Neural progenitor cell (in vitro differentiated cells): ENCODE measurements around the gene IRX2. TPM values are rescaled to one million over a fixed set of nuclear protein-coding genes. Genes with fewer than 3 reads are reported as not detected.
A peak's percentile ranks its signal among the peaks of the same experiment; 100 is the strongest.

Experiments used
- DNase-seq: peaks from one replicate; pipeline ENCODE4 v3.0.0-alpha.2; 2016; ENCODE audit warnings: low spot score
- H2AFZ ChIP-seq: fragments of 200-600 bp; sonication (generic); replicated peaks from 2 replicates; pipeline ENCODE4 v1.6.1; 2016; ENCODE audit warnings: antibody characterized with exemption
- H3F3A ChIP-seq: fragments of 200-600 bp; sonication (generic); 2 replicates; pipeline ENCODE4 v1.6.1; 2016; ENCODE audit warnings: antibody characterized with exemption, low read depth
- H3K27ac ChIP-seq: fragments of 200-600 bp; sonication (generic); 2 replicates; pipeline ENCODE4 v1.5.1; 2016; ENCODE audit warnings: mild to moderate bottlenecking
- H3K27me3 ChIP-seq: fragments of 200-600 bp; sonication (generic); 2 replicates; pipeline ENCODE4 v1.6.1; 2016; ENCODE audit warnings: mild to moderate bottlenecking, moderate library complexity
- H3K36me3 ChIP-seq: fragments of 200-600 bp; sonication (generic); 2 replicates; pipeline ENCODE4 v1.5.1; 2016
- H3K4me1 ChIP-seq: fragments of 200-600 bp; sonication (generic); 2 replicates; pipeline ENCODE4 v1.6.1; 2016; ENCODE audit warnings: mixed run types
- H3K4me2 ChIP-seq: fragments of 200-600 bp; sonication (generic); 2 replicates; pipeline ENCODE4 v1.6.1; 2016
- H3K4me3 ChIP-seq: fragments of 200-600 bp; sonication (generic); 2 replicates; pipeline ENCODE4 v1.5.1; 2016
- H3K79me2 ChIP-seq: fragments of 200-600 bp; sonication (generic); 2 replicates; pipeline ENCODE4 v1.6.1; 2016; ENCODE audit warnings: low read depth
- H3K9ac ChIP-seq: fragments of 200-600 bp; sonication (generic); 2 replicates; pipeline ENCODE4 v1.6.1; 2016
- H3K9me3 ChIP-seq: fragments of 200-600 bp; sonication (generic); 2 replicates; pipeline ENCODE4 v1.5.1; 2016; ENCODE audit warnings: low read depth
- H4K20me1 ChIP-seq: fragments of 200-600 bp; sonication (generic); 2 replicates; pipeline ENCODE4 v1.6.1; 2016; ENCODE audit warnings: low read depth
- H3K27ac Mint-ChIP-seq: 3 replicates; pipeline ENCODE4 v1.8.0; 2021; ENCODE audit warnings: mixed read lengths
- H3K27me3 Mint-ChIP-seq: 2 replicates; pipeline ENCODE4 v1.8.0; 2022; ENCODE audit warnings: low read depth, mild to moderate bottlenecking, inconsistent platforms, moderate library complexity, mixed read lengths; ENCODE audit not compliant: insufficient read depth
- H3K36me3 Mint-ChIP-seq: 3 replicates; pipeline ENCODE4 v1.8.0; 2021; ENCODE audit warnings: mixed read lengths
- H3K4me1 Mint-ChIP-seq: 3 replicates; pipeline ENCODE4 v1.8.0; 2021; ENCODE audit warnings: mixed read lengths
- H3K4me3 Mint-ChIP-seq: 3 replicates; pipeline ENCODE4 v1.8.0; 2021; ENCODE audit warnings: mild to moderate bottlenecking, moderate library complexity, mixed read lengths
- H3K9me3 Mint-ChIP-seq: 3 replicates; pipeline ENCODE4 v1.8.0; 2020; ENCODE audit warnings: mixed read lengths
- CTCF ChIP-seq: fragments of 200-600 bp; sonication (generic); IDR thresholded peaks from 2 replicates; pipeline ENCODE4 v1.5.1; 2017; ENCODE audit warnings: antibody characterized with exemption, mild to moderate bottlenecking
- EZH2 ChIP-seq: fragments of 200-600 bp; sonication (generic); IDR thresholded peaks from 2 replicates; pipeline ENCODE4 v1.6.1; 2017; ENCODE audit warnings: antibody characterized with exemption, mild to moderate bottlenecking, moderate library complexity
- EZH2phosphoT487 ChIP-seq: fragments of 200-600 bp; sonication (generic); IDR thresholded peaks from 2 replicates; pipeline ENCODE4 v1.6.1; 2017; ENCODE audit warnings: antibody characterized with exemption
- total RNA-seq: library from RNA; depleted of rRNA; stranded (reverse); fragments of >200 nt; gene quantifications from 2 replicates; pipeline ENCODE4 v1.2.3, GENCODE V29; 2015; ENCODE audit warnings: low replicate concordance

The IRX2 gene
- total RNA-seq, 1 donor from 2014 or later: 13.7 TPM

DNA sequence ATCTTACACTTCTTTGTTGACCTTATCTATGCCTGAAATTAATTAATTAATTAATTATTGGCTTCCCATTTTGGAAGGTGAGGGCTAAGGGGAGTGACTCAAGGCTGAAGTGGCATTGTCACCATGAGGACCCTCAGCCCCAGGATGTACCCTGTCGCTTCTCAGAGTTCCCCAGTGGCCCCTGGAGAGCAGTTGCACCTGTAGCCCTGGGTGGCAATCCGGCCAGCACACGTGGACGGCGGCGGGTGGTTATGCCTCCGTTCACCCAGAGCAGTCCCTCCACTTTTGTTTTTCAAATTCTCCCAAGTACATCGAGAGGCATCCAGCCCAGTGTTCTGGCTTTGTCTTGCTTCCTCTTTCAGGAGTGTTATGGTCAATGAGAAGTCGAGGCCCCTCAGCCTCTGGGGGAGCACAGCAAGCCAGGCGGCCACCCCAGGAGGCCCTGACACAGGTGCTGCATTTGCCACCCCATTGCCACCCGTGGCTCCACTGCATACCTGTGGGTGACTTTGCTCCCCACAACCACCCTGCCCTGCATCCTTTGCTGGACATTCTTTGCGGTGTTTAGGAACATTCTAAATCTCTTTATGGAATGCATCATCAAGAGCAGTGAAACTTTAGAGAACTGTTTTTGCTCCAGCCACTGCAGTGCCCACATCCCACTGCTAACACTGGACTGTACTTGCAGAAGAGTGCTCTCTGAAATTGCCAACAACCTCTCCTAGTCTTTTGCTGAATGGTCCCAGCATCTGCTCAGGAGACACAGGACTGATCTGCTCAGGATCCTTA lies 11.5 kb upstream of the IRX2 start:
- no peaks in the 10 kb centered on the region for H3K9me3 ChIP-seq
- no peak for DNase-seq
- peaks cover 9% of the 10 kb centered on the region for H3K27me3 ChIP-seq
- H3K9me3 Mint-ChIP-seq: no peaks in the 10 kb centered on the region
- H3K4me1 ChIP-seq: no peaks in the 10 kb centered on the region
- no peak overlapping the region for H3K27ac Mint-ChIP-seq
- H3K4me2 ChIP-seq: no peak overlapping the region
- no peak overlapping the region for H3K9ac ChIP-seq
- H3K36me3 ChIP-seq: no peaks in the 10 kb centered on the region
- H3K27me3 Mint-ChIP-seq: peaks cover 7% of the 10 kb centered on the region
- TF ChIP-seq EZH2phosphoT487 (no peak), CTCF (no peak), EZH2 (no peak)
- no peak overlapping the region for H3K4me3 Mint-ChIP-seq
- H3F3A ChIP-seq: no peaks in the 10 kb centered on the region
- H2AFZ ChIP-seq: no peak overlapping the region
- no peak overlapping the region for H3K27ac ChIP-seq
- H3K36me3 Mint-ChIP-seq: no peaks in the 10 kb centered on the region
- no peaks in the 10 kb centered on the region for H4K20me1 ChIP-seq
- no peak overlapping the region for H3K4me3 ChIP-seq
- H3K79me2 ChIP-seq: no peaks in the 10 kb centered on the region
- H3K4me1 Mint-ChIP-seq: peaks cover 17% of the 10 kb centered on the region

DNA sequence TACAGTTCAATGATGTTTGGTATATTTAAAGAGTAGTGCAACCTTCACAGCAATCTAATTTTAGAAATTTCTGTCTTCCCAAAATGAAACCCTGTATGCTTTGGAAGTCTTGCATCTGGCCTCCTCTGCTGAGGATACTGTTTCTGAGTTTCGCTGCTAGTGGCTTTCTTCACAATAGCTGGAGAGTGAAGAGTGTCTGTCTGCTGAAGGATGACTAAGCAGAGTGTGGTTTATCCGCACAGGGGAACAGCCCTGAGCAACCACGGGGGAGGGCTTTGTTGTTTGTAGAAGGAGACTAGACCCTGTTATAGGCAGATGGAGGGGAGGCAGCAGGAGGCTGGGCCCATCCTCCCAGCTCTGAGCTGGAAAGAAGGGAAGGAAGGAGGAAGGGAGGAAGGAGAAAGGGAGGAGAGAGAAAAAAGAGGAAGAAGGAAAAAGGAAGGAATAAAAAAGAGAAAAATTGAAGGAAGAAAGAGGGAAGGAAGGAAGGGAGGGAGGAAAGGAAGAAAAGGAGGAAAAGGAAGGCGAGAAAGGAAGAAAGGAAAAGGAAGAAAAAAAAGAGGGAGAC lies 10.5 kb upstream of the IRX2 start:
- Histone ChIP-seq H3K27ac (no peak overlapping the region), H3K36me3 (no peaks in the 10 kb centered on the region), H3K4me1 (no peaks in the 10 kb centered on the region), H3K9me3 (no peaks in the 10 kb centered on the region), H3K4me3 (no peak overlapping the region), H3K79me2 (no peaks in the 10 kb centered on the region), H3K9ac (no peak overlapping the region), H2AFZ (peak overlapping the region; percentile 18), H3F3A (no peaks in the 10 kb centered on the region), H3K4me2 (no peak overlapping the region), H4K20me1 (no peaks in the 10 kb centered on the region), H3K27me3 (peaks cover 18% of the 10 kb centered on the region)
- H3K9me3 Mint-ChIP-seq: no peaks in the 10 kb centered on the region
- peaks cover 13% of the 10 kb centered on the region for H3K27me3 Mint-ChIP-seq
- TF ChIP-seq EZH2 (no peak), EZH2phosphoT487 (no peak), CTCF (no peak)
- DNase-seq: no peak
- H3K36me3 Mint-ChIP-seq: no peaks in the 10 kb centered on the region
- peaks cover 24% of the 10 kb centered on the region for H3K4me1 Mint-ChIP-seq
- H3K27ac Mint-ChIP-seq: peak overlapping the region; percentile 9
- no peak overlapping the region for H3K4me3 Mint-ChIP-seq

GRCh38 chr5:2759696-2760461 lies 8.4 kb upstream of the IRX2 start:
- Histone ChIP-seq H3K27ac (no peak overlapping the region), H3K4me1 (peaks cover 9% of the 10 kb centered on the region), H3K36me3 (no peaks in the 10 kb centered on the region), H3K4me2 (no peak overlapping the region), H3F3A (peaks cover 16% of the 10 kb centered on the region), H3K4me3 (no peak overlapping the region), H3K9ac (no peak overlapping the region), H4K20me1 (no peaks in the 10 kb centered on the region), H2AFZ (no peak overlapping the region), H3K9me3 (no peaks in the 10 kb centered on the region), H3K27me3 (peaks cover 39% of the 10 kb centered on the region), H3K79me2 (no peaks in the 10 kb centered on the region)
- no peak for DNase-seq
- H3K4me1 Mint-ChIP-seq: peaks cover 37% of the 10 kb centered on the region
- H3K27ac Mint-ChIP-seq: no peak overlapping the region
- no peaks in the 10 kb centered on the region for H3K9me3 Mint-ChIP-seq
- TF ChIP-seq EZH2phosphoT487 (no peak), CTCF (no peak), EZH2 (no peak)
- H3K4me3 Mint-ChIP-seq: no peak overlapping the region
- H3K27me3 Mint-ChIP-seq: peaks cover 19% of the 10 kb centered on the region
- H3K36me3 Mint-ChIP-seq: no peaks in the 10 kb centered on the region
